ENCODE results near the gene COQ8B.

The COQ8B gene

GRCh38 chr19:40695881-40696280 lies 20.8 kb downstream of the COQ8B start:
- TF ChIP-seq GATA3 (IDR thresholded peaks at IDR 0.05; ENCODE audit: low read depth, low read length) = no peak
- TF ChIP-seq GATA2 (IDR thresholded peaks at IDR 0.05; ENCODE audit: low read depth, low read length) = no peak

GRCh38 chr19:40693896-40694295 lies 22.8 kb downstream of the COQ8B start:
- no peak for TF ChIP-seq GATA2 (IDR thresholded peaks at IDR 0.05; ENCODE audit: low read depth, low read length)
- no peak for TF ChIP-seq GATA3 (IDR thresholded peaks at IDR 0.05; ENCODE audit: low read depth, low read length)

GRCh38 chr19:40693150-40693788 lies 23.4 kb downstream of the COQ8B start:
- no peak for TF ChIP-seq GATA3 (IDR thresholded peaks at IDR 0.05; ENCODE audit: low read depth, low read length)
- no peak for TF ChIP-seq GATA2 (IDR thresholded peaks at IDR 0.05; ENCODE audit: low read depth, low read length)

GRCh38 chr19:40692212-40692551 lies 24.5 kb downstream of the COQ8B start:
- no peak for TF ChIP-seq GATA2 (IDR thresholded peaks at IDR 0.05; ENCODE audit: low read depth, low read length)
- no peak for TF ChIP-seq GATA3 (IDR thresholded peaks at IDR 0.05; ENCODE audit: low read depth, low read length)

- TF ChIP-seq GATA2 (IDR thresholded peaks at IDR 0.05; ENCODE audit: low read depth, low read length) (no peak), GATA3 (IDR thresholded peaks at IDR 0.05; ENCODE audit: low read depth, low read length) (no peak)
These were observed 25.1 kb downstream of the COQ8B start for GRCh38 chr19:40691421-40692211.

GRCh38 chr19:40690693-40691420 lies 25.8 kb downstream of the COQ8B start:
- no peak for TF ChIP-seq GATA3 (IDR thresholded peaks at IDR 0.05; ENCODE audit: low read depth, low read length)
- TF ChIP-seq GATA2 (IDR thresholded peaks at IDR 0.05; ENCODE audit: low read depth, low read length) = no peak

GRCh38 chr19:40690050-40690692 lies 26.5 kb downstream of the COQ8B start, which contains the start of gene NUMBL:
Gene NUMBL, minus strand, starts transcription at chr19:40690651. Its CDS starts 168 bp downstream, at chr19:40690483.
- TF ChIP-seq GATA3 (IDR thresholded peaks at IDR 0.05; ENCODE audit: low read depth, low read length) (no peak), GATA2 (IDR thresholded peaks at IDR 0.05; ENCODE audit: low read depth, low read length) (no peak)

GRCh38 chr19:40689339-40690049 lies 27.2 kb downstream of the COQ8B start:
- TF ChIP-seq GATA2 (IDR thresholded peaks at IDR 0.05; ENCODE audit: low read depth, low read length) (no peak), GATA3 (IDR thresholded peaks at IDR 0.05; ENCODE audit: low read depth, low read length) (no peak)

GRCh38 chr19:40688987-40689338 lies 27.7 kb downstream of the COQ8B start:
- TF ChIP-seq GATA2 (IDR thresholded peaks at IDR 0.05; ENCODE audit: low read depth, low read length) (no peak), GATA3 (IDR thresholded peaks at IDR 0.05; ENCODE audit: low read depth, low read length) (no peak)

- no peak for TF ChIP-seq GATA2 (IDR thresholded peaks at IDR 0.05; ENCODE audit: low read depth, low read length)
- no peak for TF ChIP-seq GATA3 (IDR thresholded peaks at IDR 0.05; ENCODE audit: low read depth, low read length)
These were observed 28.4 kb downstream of the COQ8B start for GRCh38 chr19:40688309-40688708.

- TF ChIP-seq GATA3 (IDR thresholded peaks at IDR 0.05; ENCODE audit: low read depth, low read length) = no peak
- no peak for TF ChIP-seq GATA2 (IDR thresholded peaks at IDR 0.05; ENCODE audit: low read depth, low read length)
These were observed 29.1 kb downstream of the COQ8B start for GRCh38 chr19:40687525-40688016.

GRCh38 chr19:40686882-40687524 lies 29.7 kb downstream of the COQ8B start:
- TF ChIP-seq GATA2 (IDR thresholded peaks at IDR 0.05; ENCODE audit: low read depth, low read length) (no peak), GATA3 (IDR thresholded peaks at IDR 0.05; ENCODE audit: low read depth, low read length) (no peak)

GRCh38 chr19:40685563-40685962 lies 31.1 kb downstream of the COQ8B start:
- no peak for TF ChIP-seq GATA3 (IDR thresholded peaks at IDR 0.05; ENCODE audit: low read depth, low read length)

Measured in SH-SY5Y (cell line).